Gastroesophageal sphincter (tissue), 4 donors: ENCODE data around the gene COG6. TPM values are rescaled to one million over a fixed set of nuclear protein-coding genes. Genes with fewer than 3 reads are reported as not detected.

Experiments used
- ATAC-seq: fragments of 150-250 bp; one replicate; pipeline ENCODE4 v1.9.1; 2016; ENCODE audit warnings: mild to moderate bottlenecking, moderate library complexity
- H3K27ac ChIP-seq, 4 donors: fragments of 200-600 bp; sonication (generic) in 3 of 4; 1 replicate in 3 of 4; 2 replicates in 1 of 4; pipeline ENCODE4 v1.5.1; 2016 to 2019
- H3K27me3 ChIP-seq: fragments of 200-600 bp; sonication (generic); one replicate; pipeline ENCODE4 v1.5.1; 2019
- H3K36me3 ChIP-seq, 2 donors: fragments of 200-600 bp; sonication (generic); one replicate each; pipeline ENCODE4 v1.5.1; 2019; ENCODE audit warnings: control low read depth in 1 of 2
- H3K4me1 ChIP-seq, 3 donors: fragments of 200-600 bp; sonication (generic); 1 replicate in 2 of 3; 2 replicates in 1 of 3; pipeline ENCODE4 v1.5.1; 2016 to 2019; ENCODE audit warnings: control low read depth in 2 of 3
- H3K4me3 ChIP-seq, 2 donors: fragments of 200-600 bp; sonication (generic); one replicate each; pipeline ENCODE4 v1.5.1; 2019; ENCODE audit warnings: mild to moderate bottlenecking in 1 of 2, moderate library complexity in 1 of 2
- H3K9me3 ChIP-seq, 3 donors: fragments of 200-600 bp; sonication (generic); one replicate each; pipeline ENCODE4 v1.5.1; 2017 to 2019; ENCODE audit warnings: control low read depth in 2 of 3
- EP300 ChIP-seq: sonication (generic); formaldehyde crosslinking; IDR thresholded peaks from one replicate; pipeline ENCODE4 v1.6.1; 2017; ENCODE audit warnings: antibody characterized with exemption, mild to moderate bottlenecking
- POLR2A ChIP-seq, 2 donors: fragments of 450-650 bp; IDR thresholded peaks; one replicate each; pipeline ENCODE4 v1.6.1; 2017; ENCODE audit warnings: antibody characterized with exemption in 2 of 2, mild to moderate bottlenecking in 2 of 2, moderate library complexity in 1 of 2
- POLR2AphosphoS5 ChIP-seq: sonication (generic); formaldehyde crosslinking; IDR thresholded peaks from one replicate; pipeline ENCODE4 v1.6.1; 2017; ENCODE audit warnings: antibody characterized with exemption
- WGBS, 2 donors: methylation state at CpG; one replicate each; pipeline ENCODE4 v1.1.5; 2018; ENCODE audit warnings: low coverage in 1 of 2; 5-methylcytosine and 5-hydroxymethylcytosine counted together
- total RNA-seq, 4 donors: library from RNA; depleted of rRNA; stranded (reverse); fragments of >200 nt; gene quantifications; one replicate each; pipeline ENCODE4 v1.1.0, GENCODE V29; 2016
- TF ChIP-seq, protein P1 (sequence below), 4 experiments: fragments of 200-600 bp in 2 of 4; fragments of 450-650 bp in 2 of 4; sonication (generic) in 1 of 4; IDR thresholded peaks; one replicate each; pipeline ENCODE4 v1.5.1; 2017 to 2019; ENCODE audit warnings: antibody characterized with exemption in 4 of 4, mild to moderate bottlenecking in 2 of 4, moderate library complexity in 2 of 4

The COG6 gene
- total RNA-seq, 4 donors from 2014 or later: 10.5 to 23.2 (median 13.0) TPM

- 0 to 59% methylated on average over 1 to 3 of the region's 3 CpGs for WGBS, 2 donors
- no peak for ATAC-seq
These were observed 29.2 kb downstream of the COG6 start for GRCh38 chr13:39684531-39685137.

DNA sequence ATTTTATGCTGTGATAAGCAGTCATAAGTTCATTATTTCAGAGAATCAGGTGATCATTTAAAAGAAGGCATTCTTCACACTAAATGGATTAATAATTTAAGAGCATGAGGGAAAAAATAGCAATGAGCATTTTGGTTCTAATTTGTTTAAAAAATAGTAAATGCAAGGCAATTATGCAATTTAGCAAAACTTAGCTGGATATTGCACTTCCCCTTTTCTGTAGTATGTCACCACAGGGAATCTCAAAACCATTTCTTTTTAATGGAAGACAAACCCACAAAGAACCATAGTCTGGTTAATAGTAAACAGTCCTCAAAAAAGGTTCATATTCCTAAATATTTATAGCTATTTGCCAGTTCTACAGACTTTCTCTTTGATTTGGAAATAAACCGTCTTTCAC lies 30.2 kb downstream of the COG6 start:
- WGBS, 2 donors: 63 to 90% methylated on average over 1 of the region's 1 CpG
- ATAC-seq: no peak
- Histone ChIP-seq H3K27ac (no peak overlapping the region), H3K27me3 (no peaks in the 10 kb centered on the region), H3K9me3 (no peaks in the 10 kb centered on the region), H3K4me1 (no peaks in the 10 kb centered on the region), H3K36me3 (peaks cover 0 to 52% of the 10 kb centered on the region in 2 donors), H3K4me3 (no peak overlapping the region)
- TF ChIP-seq POLR2A (IDR thresholded peaks at IDR 0.05) (no peak), EP300 (no peak), POLR2AphosphoS5 (no peak)
- TF ChIP-seq, protein P1, sequence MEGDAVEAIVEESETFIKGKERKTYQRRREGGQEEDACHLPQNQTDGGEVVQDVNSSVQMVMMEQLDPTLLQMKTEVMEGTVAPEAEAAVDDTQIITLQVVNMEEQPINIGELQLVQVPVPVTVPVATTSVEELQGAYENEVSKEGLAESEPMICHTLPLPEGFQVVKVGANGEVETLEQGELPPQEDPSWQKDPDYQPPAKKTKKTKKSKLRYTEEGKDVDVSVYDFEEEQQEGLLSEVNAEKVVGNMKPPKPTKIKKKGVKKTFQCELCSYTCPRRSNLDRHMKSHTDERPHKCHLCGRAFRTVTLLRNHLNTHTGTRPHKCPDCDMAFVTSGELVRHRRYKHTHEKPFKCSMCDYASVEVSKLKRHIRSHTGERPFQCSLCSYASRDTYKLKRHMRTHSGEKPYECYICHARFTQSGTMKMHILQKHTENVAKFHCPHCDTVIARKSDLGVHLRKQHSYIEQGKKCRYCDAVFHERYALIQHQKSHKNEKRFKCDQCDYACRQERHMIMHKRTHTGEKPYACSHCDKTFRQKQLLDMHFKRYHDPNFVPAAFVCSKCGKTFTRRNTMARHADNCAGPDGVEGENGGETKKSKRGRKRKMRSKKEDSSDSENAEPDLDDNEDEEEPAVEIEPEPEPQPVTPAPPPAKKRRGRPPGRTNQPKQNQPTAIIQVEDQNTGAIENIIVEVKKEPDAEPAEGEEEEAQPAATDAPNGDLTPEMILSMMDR (IDR thresholded peaks at IDR 0.05): no peak

More at GRCh38 chr13:39684531-39685137, 29.2 kb downstream of the COG6 start:
- Histone ChIP-seq H3K27ac (no peak overlapping the region), H3K9me3 (no peaks in the 10 kb centered on the region), H3K4me1 (no peaks in the 10 kb centered on the region), H3K27me3 (no peaks in the 10 kb centered on the region), H3K4me3 (no peak overlapping the region), H3K36me3 (peaks cover 0 to 58% of the 10 kb centered on the region in 2 donors)
- TF ChIP-seq, protein P1 (IDR thresholded peaks at IDR 0.05): peak; percentile 30 to 53 (median 43)
- no peak for TF ChIP-seq POLR2A (IDR thresholded peaks at IDR 0.05)

DNA sequence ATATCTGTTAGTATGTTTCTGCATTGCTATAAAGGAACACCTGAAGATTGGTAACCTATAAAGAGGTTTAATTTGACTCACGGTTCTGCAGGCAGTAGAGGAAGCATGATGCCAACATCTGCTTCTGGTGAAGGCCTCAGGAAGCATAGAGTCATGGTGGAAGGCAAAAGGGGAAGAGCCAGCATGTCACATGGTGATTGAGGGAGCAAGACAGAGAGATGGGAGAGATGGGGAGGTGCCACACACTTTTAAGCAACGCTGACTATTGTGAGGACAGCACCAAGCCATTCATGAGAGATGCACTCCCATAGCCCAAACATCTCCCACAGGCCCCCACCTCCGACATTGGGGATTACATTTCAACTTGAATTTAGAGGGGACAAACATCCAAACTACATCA lies 32.8 kb downstream of the COG6 start:
- Histone ChIP-seq H3K36me3 (peaks cover 0 to 28% of the 10 kb centered on the region in 2 donors), H3K4me3 (no peak overlapping the region), H3K4me1 (peaks cover 0 to 12% (median 0%) of the 10 kb centered on the region in 3 donors), H3K27ac (no peak overlapping the region), H3K27me3 (no peaks in the 10 kb centered on the region), H3K9me3 (no peaks in the 10 kb centered on the region)
- 75 to 83% methylated on average over 1 to 3 of the region's 3 CpGs for WGBS, 2 donors
- TF ChIP-seq EP300 (no peak), POLR2AphosphoS5 (no peak), POLR2A (IDR thresholded peaks at IDR 0.05) (no peak)
- TF ChIP-seq, protein P1 (IDR thresholded peaks at IDR 0.05): no peak
- no peak for ATAC-seq

- no peak for ATAC-seq
These were observed 33.4 kb downstream of the COG6 start for GRCh38 chr13:39688699-39689405.

More at GRCh38 chr13:39688699-39689405, 33.4 kb downstream of the COG6 start:
- H3K4me3 ChIP-seq: no peak overlapping the region
- H3K36me3 ChIP-seq: peaks cover 0 to 26% of the 10 kb centered on the region in 2 donors
- peaks cover 0 to 13% (median 0%) of the 10 kb centered on the region in 3 donors for H3K4me1 ChIP-seq
- WGBS, 2 donors: 95 to 100% methylated on average over 1 of the region's 1 CpG
- H3K27me3 ChIP-seq: no peaks in the 10 kb centered on the region
- TF ChIP-seq POLR2AphosphoS5 (no peak), EP300 (no peak), POLR2A (IDR thresholded peaks at IDR 0.05) (no peak)
- TF ChIP-seq, protein P1 (IDR thresholded peaks at IDR 0.05): no peak
- H3K9me3 ChIP-seq: no peaks in the 10 kb centered on the region
- H3K27ac ChIP-seq: no peak overlapping the region
